ENCODE data around the gene MBNL2. TPM values are rescaled to one million over a fixed set of nuclear protein-coding genes. Genes with fewer than 3 reads are reported as not detected.

MBNL2 gene
- total RNA-seq, 2 experiments from 2014 or later, result 2.7 to 7.4 TPM

- no peak overlapping the region for H2AFZ ChIP-seq (ENCODE audit: low read length)
- ChIA-PET CTCF (ENCODE audit: unreplicated experiment) (no interaction called here), POLR2A (interaction anchor here (0.5 kb wide), 1 partner anchor 87 kb away, joined by 3 read pairs; no protein-coding TSS in a partner anchor)
- peaks cover 10% of the 10 kb centered on the region; the same call in 1 of the 2 replicates for H3K79me2 ChIP-seq (ENCODE audit: insufficient read depth, low read depth, low read length)
- TF ChIP-seq CTCF (conservative IDR thresholded peaks at IDR 0.05; ENCODE audit: low read length) (no peak), EZH2phosphoT487 (IDR thresholded peaks at IDR 0.05; ENCODE audit: borderline replicate concordance, low read depth, low read length) (no peak)
- no TSS peak for BruUV-seq (replicated peaks)
- H3K36me3 ChIP-seq (ENCODE audit: insufficient read depth, low read length), result no peaks in the 10 kb centered on the region
- DNase-seq (ENCODE audit: low spot score), result no peak
- intact Hi-C loops (cut with micrococcal nuclease; ENCODE audit: unreplicated experiment), result no loop called here
- no peaks in the 10 kb centered on the region for H3K9me3 ChIP-seq (ENCODE audit: low read length)
- H3K4me3 ChIP-seq (ENCODE audit: low read depth, low read length, poor library complexity, severe bottlenecking), result no peak overlapping the region
- no peak overlapping the region for H3K27ac ChIP-seq (ENCODE audit: low read depth, low read length, poor library complexity, severe bottlenecking)
- H3K9me2 ChIP-seq (ENCODE audit: insufficient read depth, low read length), result no peaks in the 10 kb centered on the region
- H3K4me2 ChIP-seq (ENCODE audit: low read length), result no peak overlapping the region
- H4K20me1 ChIP-seq (ENCODE audit: insufficient read depth, low read length), result no peaks in the 10 kb centered on the region
- H3K4me1 ChIP-seq (ENCODE audit: insufficient read depth, low read length, poor library complexity, severe bottlenecking), result peaks cover 11% of the 10 kb centered on the region
Measured at GRCh38 chr13:97231829-97232196, 9.7 kb downstream of the MBNL2 start.

GRCh38 chr13:97233499-97233898 lies 11.4 kb downstream of the MBNL2 start:
- no peak overlapping the region for H3K4me3 ChIP-seq (ENCODE audit: low read depth, low read length, poor library complexity, severe bottlenecking)
- CTCF ChIA-PET (ENCODE audit: unreplicated experiment), result no interaction called here
- no peaks in the 10 kb centered on the region for H3K36me3 ChIP-seq (ENCODE audit: insufficient read depth, low read length)
- no TSS peak for BruUV-seq (replicated peaks)
- no peak overlapping the region for H3K4me2 ChIP-seq (ENCODE audit: low read length)
- H3K4me1 ChIP-seq (ENCODE audit: insufficient read depth, low read length, poor library complexity, severe bottlenecking), result no peaks in the 10 kb centered on the region
- no peaks in the 10 kb centered on the region for H3K9me2 ChIP-seq (ENCODE audit: insufficient read depth, low read length)
- intact Hi-C loops (cut with micrococcal nuclease; ENCODE audit: unreplicated experiment), result no loop called here
- no peaks in the 10 kb centered on the region for H4K20me1 ChIP-seq (ENCODE audit: insufficient read depth, low read length)
- no peak overlapping the region for H2AFZ ChIP-seq (ENCODE audit: low read length)
- H3K27ac ChIP-seq (ENCODE audit: low read depth, low read length, poor library complexity, severe bottlenecking), result no peak overlapping the region
- H3K9me3 ChIP-seq (ENCODE audit: low read length), result no peaks in the 10 kb centered on the region
- TF ChIP-seq CTCF (conservative IDR thresholded peaks at IDR 0.05; ENCODE audit: low read length) (no peak), EZH2phosphoT487 (IDR thresholded peaks at IDR 0.05; ENCODE audit: borderline replicate concordance, low read depth, low read length) (no peak)
- H3K79me2 ChIP-seq (ENCODE audit: insufficient read depth, low read depth, low read length), result no peaks in the 10 kb centered on the region
- POLR2A ChIA-PET, result interaction anchor here (0.6 kb wide), 1 partner anchor 37 kb away, joined by 4 read pairs; no protein-coding TSS in a partner anchor
- no peak for DNase-seq (ENCODE audit: low spot score)

- no peaks in the 10 kb centered on the region for H3K36me3 ChIP-seq (ENCODE audit: insufficient read depth, low read length)
- H4K20me1 ChIP-seq (ENCODE audit: insufficient read depth, low read length), result no peaks in the 10 kb centered on the region
- BruUV-seq (replicated peaks), result no TSS peak
- ChIA-PET CTCF (ENCODE audit: unreplicated experiment) (no interaction called here), POLR2A (interaction anchor here (0.6 kb wide), 1 partner anchor 36 kb away, joined by 4 read pairs; no protein-coding TSS in a partner anchor)
- no peak overlapping the region for H2AFZ ChIP-seq (ENCODE audit: low read length)
- no peaks in the 10 kb centered on the region for H3K9me3 ChIP-seq (ENCODE audit: low read length)
- no peaks in the 10 kb centered on the region for H3K4me1 ChIP-seq (ENCODE audit: insufficient read depth, low read length, poor library complexity, severe bottlenecking)
- no peak for DNase-seq (ENCODE audit: low spot score)
- intact Hi-C loops (cut with micrococcal nuclease; ENCODE audit: unreplicated experiment), result no loop called here
- H3K4me2 ChIP-seq (ENCODE audit: low read length), result no peak overlapping the region
- H3K4me3 ChIP-seq (ENCODE audit: low read depth, low read length, poor library complexity, severe bottlenecking), result no peak overlapping the region
- no peak overlapping the region for H3K27ac ChIP-seq (ENCODE audit: low read depth, low read length, poor library complexity, severe bottlenecking)
- no peak for TF ChIP-seq CTCF (conservative IDR thresholded peaks at IDR 0.05; ENCODE audit: low read length)
- no peaks in the 10 kb centered on the region for H3K79me2 ChIP-seq (ENCODE audit: insufficient read depth, low read depth, low read length)
- H3K9me2 ChIP-seq (ENCODE audit: insufficient read depth, low read length), result no peaks in the 10 kb centered on the region
Measured at GRCh38 chr13:97234236-97234635, 12.1 kb downstream of the MBNL2 start.

All from OCI-LY7 (cell line).